Astrocyte of the cerebellum (primary cell): Measurements from ENCODE around the gene PATJ.
"Not testable (repeated sequence)": the region's sequence is repeated elsewhere in the genome, so short reads cannot be mapped to it uniquely, and the experiment has no call there.

Experiments used
- DNase-seq: peaks from one replicate; pipeline ENCODE4 v3.0.0-alpha.2; 2011; ENCODE audit warnings: low read depth
- H3K4me3 ChIP-seq: 2 replicates; pipeline ENCODE4 v1.5.1; 2011; ENCODE audit warnings: mild to moderate bottlenecking, low read depth, low read length, moderate library complexity
- CTCF ChIP-seq: IDR thresholded peaks from 2 replicates; pipeline ENCODE4 v1.5.1; 2012; ENCODE audit warnings: low read length, low read depth, moderate library complexity, mild to moderate bottlenecking; ENCODE audit errors: missing control alignments
- in situ Hi-C: cut with HindIII; loops from 2 replicates; pipeline ENCODE4 v1.10.0; 2017; ENCODE audit warnings: low sequenced_read_pairs

The PATJ gene

GRCh38 chr1:61825393-61825792, 83.1 kb downstream of the PATJ start:
- DNase-seq = peak; percentile 9
- no peak for TF ChIP-seq CTCF
- in situ Hi-C loops = no loop called here
- H3K4me3 ChIP-seq = no peak overlapping the region

- no peak overlapping the region for H3K4me3 ChIP-seq
- in situ Hi-C loops = no loop called here
- no peak for DNase-seq
- TF ChIP-seq CTCF = no peak
Observed at GRCh38 chr1:61828805-61829204, 86.5 kb downstream of the PATJ start.

- no peak for DNase-seq
- in situ Hi-C loops = no loop called here
- no peak for TF ChIP-seq CTCF
Observed at GRCh38 chr1:61836649-61837048, 94.4 kb downstream of the PATJ start.

GRCh38 chr1:61837607-61838006, 95.3 kb downstream of the PATJ start:
- in situ Hi-C loops, DNase-seq, H3K4me3 ChIP-seq: not testable (repeated sequence)

More at GRCh38 chr1:61836649-61837048, 94.4 kb downstream of the PATJ start:
- no peak overlapping the region for H3K4me3 ChIP-seq

GRCh38 chr1:61839679-61840078, 97.4 kb downstream of the PATJ start:
- in situ Hi-C loops = no loop called here
- TF ChIP-seq CTCF = no peak
- DNase-seq = peak; percentile 29
- H3K4me3 ChIP-seq = no peak overlapping the region

GRCh38 chr1:61842036-61842435, 99.8 kb downstream of the PATJ start:
- H3K4me3 ChIP-seq = no peak overlapping the region
- in situ Hi-C loops = no loop called here
- TF ChIP-seq CTCF = no peak
- no peak for DNase-seq

GRCh38 chr1:61842863-61843514, 100.7 kb downstream of the PATJ start:
- no peak overlapping the region for H3K4me3 ChIP-seq
- TF ChIP-seq CTCF = peak; percentile 18
- in situ Hi-C loops = no loop called here
- DNase-seq = no peak
